Stimulated activated CD8-positive, alpha-beta memory T cell treated with anti-CD3 and anti-CD28 coated beads, Interleukin-12 subunit alpha, Interleukin-12 subunit beta, amount 100 ng/mL, for 1 hour (primary cell): ENCODE data around the gene MBP.

Experiments
- DNase-seq: peaks from one replicate; pipeline ENCODE4 v3.0.0-alpha.2; 2020; ENCODE audit warnings: low read depth

Gene MBP

GRCh38 chr18:77082316-77082955 lies 50.1 kb downstream of the MBP start:
- DNase-seq, result no peak

GRCh38 chr18:77081390-77081778 lies 51.2 kb downstream of the MBP start:
- DNase-seq, result no peak

DNA sequence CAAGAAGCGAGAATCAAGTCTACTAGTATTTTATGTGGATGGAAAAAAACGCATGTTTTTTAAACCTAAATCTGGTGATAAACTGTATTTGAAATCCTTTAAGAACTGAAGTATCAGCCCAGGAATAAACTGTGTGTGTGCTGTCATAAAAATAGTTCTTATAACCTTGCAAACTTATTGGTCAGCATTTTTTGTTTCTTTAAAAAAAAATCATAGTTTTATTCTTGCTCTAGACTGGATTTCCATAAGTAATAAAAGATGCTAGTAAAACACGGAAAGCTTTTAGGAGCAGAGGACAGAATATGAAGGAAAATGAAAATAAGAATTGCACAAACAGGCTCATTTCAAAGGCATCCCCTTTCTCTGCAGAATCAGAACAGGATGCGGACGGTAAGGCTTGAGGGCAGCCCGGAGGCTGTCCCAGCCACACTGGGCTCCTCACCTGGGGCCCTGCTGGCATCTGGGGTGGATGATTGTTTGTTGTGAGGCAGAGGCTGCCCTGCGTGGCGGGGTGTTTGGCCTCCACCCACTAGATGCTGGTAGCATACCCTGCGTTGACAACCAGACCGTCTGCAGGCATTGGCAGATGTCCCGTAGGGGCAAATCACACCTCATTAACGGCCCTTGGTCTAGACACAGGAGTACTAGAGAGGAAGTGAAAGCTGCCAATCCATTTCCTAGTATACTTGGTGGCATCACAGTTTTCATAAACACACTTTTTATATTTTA lies 52.5 kb downstream of the MBP start:
- DNase-seq, result no peak

GRCh38 chr18:77079088-77079487 lies 53.5 kb downstream of the MBP start:
- no peak for DNase-seq

DNA sequence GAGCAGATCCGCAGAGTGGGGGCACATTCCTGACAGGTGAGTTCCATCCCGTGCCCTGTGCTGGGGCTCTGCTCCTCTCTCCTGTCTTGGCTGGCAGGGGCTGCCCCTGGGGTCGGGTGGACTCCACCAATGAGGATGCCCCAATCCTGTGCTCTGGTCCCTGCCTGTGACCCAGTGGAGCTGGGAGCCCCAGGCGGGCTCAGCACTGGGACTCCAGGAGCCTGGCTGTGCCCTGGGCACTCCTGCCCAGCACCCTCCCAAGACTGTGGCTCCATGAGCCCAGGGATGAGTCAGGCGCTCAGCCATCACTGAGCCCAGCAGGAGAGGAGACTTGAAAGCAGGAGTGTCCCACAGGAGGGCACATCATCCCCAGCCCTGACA lies 53.9 kb downstream of the MBP start:
- no peak for DNase-seq

DNA sequence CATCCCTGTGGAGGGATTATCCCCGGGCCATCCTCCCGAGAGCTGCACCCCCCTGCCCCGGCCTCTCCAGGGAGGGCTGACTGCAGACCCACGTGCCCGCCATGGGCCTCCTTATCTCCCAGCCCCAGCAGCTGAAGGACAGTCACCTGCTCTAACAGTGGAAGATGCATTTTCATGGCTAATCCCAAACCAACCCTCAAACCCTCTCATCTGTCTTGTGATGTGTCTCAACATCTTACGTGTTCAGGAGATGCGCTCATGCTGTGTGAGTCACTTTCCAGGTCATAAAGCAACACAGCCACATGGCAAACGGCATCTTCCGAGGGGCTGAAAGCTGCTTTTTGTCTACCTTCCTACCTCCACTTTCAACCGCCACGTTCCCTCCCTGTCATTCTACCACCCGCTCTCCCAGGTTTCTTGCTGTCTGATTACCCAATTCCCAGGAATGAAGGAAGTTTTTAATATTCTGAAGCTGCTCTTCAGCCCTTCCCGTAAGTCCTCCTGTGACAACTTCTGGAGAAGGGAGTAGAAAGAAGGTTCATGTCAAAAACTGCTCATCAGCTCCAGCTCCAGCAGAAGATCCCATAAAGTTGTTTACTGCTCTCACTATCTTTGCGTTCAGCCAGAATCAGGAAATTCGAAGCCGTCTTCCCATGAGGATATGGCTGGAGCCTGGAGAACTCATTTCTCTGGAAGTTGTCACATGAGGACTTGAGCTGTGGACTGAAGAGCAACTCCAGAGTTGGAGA lies 54.5 kb downstream of the MBP start:
- DNase-seq, result no peak

GRCh38 chr18:77077401-77077800 lies 55.2 kb downstream of the MBP start:
- DNase-seq, result no peak

DNA sequence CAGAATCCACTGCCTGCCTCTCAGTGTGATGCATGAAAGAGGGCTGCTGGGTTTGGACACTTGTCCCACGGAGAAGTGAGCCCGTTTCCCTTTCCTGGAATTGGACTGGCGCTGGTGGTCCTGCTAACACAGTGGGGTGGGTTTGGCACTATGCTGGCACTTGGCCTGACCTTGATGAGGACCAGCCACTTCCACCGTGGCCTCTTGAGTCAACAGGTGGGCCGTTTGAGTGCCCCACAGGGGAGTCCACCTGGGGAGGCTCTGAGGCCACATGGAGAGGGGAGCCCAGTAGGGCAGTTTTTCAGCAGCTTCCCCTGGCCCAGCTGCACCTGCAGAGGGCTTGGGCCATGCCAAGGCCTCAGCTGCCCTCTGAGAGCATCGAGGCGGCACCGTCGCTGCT lies 56.5 kb downstream of the MBP start:
- DNase-seq, result no peak

DNA sequence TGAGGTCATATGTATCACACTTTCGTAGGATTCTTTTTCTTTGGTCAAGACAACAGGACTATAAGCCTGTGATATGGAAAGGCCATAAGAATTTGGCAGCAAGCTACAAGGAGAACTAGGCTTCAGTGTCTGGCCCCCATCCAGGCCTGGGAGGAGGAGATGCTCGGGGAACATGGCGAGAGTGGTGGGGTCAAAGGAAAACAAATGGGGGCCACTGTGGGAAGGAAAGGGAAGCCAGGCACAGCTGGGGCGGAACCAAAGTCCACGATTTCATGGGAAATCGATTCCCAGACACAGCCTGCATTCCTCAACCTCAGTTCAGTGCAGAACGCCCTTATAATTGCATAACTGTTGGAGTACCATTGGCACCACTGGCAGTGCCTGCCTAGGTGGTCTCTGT lies 58.2 kb downstream of the MBP start:
- DNase-seq, result no peak

GRCh38 chr18:77073336-77074093 lies 59.1 kb downstream of the MBP start:
- DNase-seq, result no peak

- no peak for DNase-seq
Observed at GRCh38 chr18:77072566-77072965, 60.0 kb downstream of the MBP start.

DNA sequence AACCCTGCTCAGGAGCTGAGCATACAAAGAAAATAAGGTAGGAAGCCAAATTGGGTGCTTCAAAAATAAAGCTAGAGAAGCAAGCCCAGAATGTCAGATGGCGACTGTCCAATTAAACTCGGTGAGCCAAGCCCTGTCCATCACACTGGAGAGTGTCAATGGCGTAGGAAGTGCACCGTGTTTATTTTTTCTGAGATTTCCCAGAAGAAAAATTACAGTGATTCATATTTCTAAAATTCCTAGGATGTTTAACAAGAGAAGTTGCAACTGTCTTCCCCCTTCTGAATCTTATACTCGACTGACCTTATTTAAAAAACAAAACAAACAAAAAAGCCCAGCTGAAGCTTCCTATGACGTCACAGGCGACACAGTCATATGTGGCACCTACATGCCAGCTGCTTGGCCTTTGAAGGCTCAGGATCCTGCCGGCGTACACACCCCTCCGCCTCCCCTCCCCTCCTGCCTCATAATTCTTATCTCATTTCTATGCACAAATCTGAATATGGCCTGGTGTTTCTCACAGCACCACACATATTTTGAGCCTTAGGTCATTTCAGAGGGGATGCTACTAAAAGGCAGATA lies 60.8 kb downstream of the MBP start:
- no peak for DNase-seq

- DNase-seq, result no peak
Observed at GRCh38 chr18:77071061-77071460, 61.5 kb downstream of the MBP start.

GRCh38 chr18:77070627-77071026 lies 62.0 kb downstream of the MBP start:
- DNase-seq, result no peak

- DNase-seq, result no peak
Observed at GRCh38 chr18:77069931-77070330, 62.7 kb downstream of the MBP start.

GRCh38 chr18:77069482-77069881 lies 63.1 kb downstream of the MBP start:
- no peak for DNase-seq

DNA sequence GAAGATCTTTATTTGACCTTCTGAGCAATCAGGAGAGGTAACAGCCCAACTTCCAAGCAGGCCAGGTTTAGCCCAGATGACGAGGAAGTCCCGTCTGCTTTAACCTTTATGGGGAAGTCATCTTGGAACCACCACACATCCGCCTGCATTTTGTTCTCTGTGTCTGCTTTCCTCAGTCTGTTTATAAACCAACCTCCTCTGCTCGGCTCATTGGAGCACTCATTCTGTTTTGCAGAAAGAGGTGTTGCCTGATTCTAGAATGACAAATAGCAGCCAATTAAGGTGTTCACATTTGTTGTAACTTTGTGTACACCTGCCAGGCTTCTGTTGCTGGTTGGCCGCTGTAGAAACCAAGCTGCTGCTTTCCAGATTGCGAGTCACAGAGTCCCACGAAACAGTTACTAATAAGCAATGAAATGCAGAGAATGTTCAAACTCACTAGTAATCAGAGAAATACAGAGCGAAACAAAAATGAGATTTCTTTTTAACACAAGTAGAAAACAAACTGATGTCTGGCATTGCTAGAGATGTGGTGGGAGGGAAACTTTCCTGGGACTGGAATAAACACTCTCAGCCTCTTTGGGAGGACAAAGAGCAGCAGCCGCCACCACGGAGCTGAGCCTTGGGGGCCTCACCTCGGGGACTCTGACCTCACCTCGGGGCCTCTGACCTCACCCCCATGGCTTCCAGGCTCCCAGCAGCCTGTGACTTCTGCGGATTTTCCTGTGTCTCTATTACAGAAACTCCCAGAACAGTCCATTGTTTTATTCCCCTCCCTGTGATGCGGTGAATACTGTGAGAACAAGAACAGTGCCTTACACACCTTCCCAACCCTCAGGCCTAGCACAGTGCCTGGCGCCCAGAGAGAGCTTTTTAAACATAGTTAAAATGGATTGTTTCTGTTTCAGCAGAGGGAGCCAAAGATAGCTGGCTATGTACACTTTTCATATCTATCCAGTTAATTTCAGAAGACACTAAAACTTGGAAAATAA lies 64.0 kb downstream of the MBP start:
- DNase-seq, result no peak

- DNase-seq, result peak; percentile 52
Observed at GRCh38 chr18:77067291-77068061, 65.1 kb downstream of the MBP start.

GRCh38 chr18:77066689-77067088 lies 65.9 kb downstream of the MBP start:
- DNase-seq, result no peak

- no peak for DNase-seq
Observed at GRCh38 chr18:77066101-77066500, 66.5 kb downstream of the MBP start.
